ENCODE data around the gene TTLL11.

Gene TTLL11

GRCh38 chr9:121852651-121853616 is 240.2 kb downstream of the TTLL11 start:
- DNase-seq (ENCODE audit: low spot score), result no peak

- DNase-seq (ENCODE audit: low spot score), result no peak
Observed at GRCh38 chr9:121852241-121852640, 240.9 kb downstream of the TTLL11 start.

- DNase-seq (ENCODE audit: low spot score), result no peak
Observed at GRCh38 chr9:121851641-121852091, 241.4 kb downstream of the TTLL11 start.

- no peak for DNase-seq (ENCODE audit: low spot score)
Observed at GRCh38 chr9:121850366-121850765, 242.7 kb downstream of the TTLL11 start.

- DNase-seq (ENCODE audit: low spot score), result no peak
Observed at GRCh38 chr9:121849554-121849953, 243.6 kb downstream of the TTLL11 start.

GRCh38 chr9:121844562-121844961 is 248.5 kb downstream of the TTLL11 start:
- DNase-seq (ENCODE audit: low spot score), result no peak

- no peak for DNase-seq (ENCODE audit: low spot score)
Observed at GRCh38 chr9:121844098-121844497, 249.0 kb downstream of the TTLL11 start.

GRCh38 chr9:121842612-121842978 is 250.5 kb downstream of the TTLL11 start:
- DNase-seq (ENCODE audit: low spot score), result no peak

GRCh38 chr9:121841771-121842611 is 251.1 kb downstream of the TTLL11 start:
- no peak for DNase-seq (ENCODE audit: low spot score)

GRCh38 chr9:121840838-121841760 is 252.0 kb downstream of the TTLL11 start:
- DNase-seq (ENCODE audit: low spot score), result no peak

- no peak for DNase-seq (ENCODE audit: low spot score)
Observed at GRCh38 chr9:121839726-121840500, 253.2 kb downstream of the TTLL11 start.

GRCh38 chr9:121838746-121839669 is 254.1 kb downstream of the TTLL11 start:
- no peak for DNase-seq (ENCODE audit: low spot score)

GRCh38 chr9:121837113-121837961 is 255.8 kb downstream of the TTLL11 start:
- DNase-seq (ENCODE audit: low spot score), result no peak

GRCh38 chr9:121836366-121836885 is 256.7 kb downstream of the TTLL11 start:
- DNase-seq (ENCODE audit: low spot score), result no peak

GRCh38 chr9:121835587-121836365 is 257.3 kb downstream of the TTLL11 start:
- no peak for DNase-seq (ENCODE audit: low spot score)

- DNase-seq (ENCODE audit: low spot score), result no peak
Observed at GRCh38 chr9:121833061-121833460, 260.0 kb downstream of the TTLL11 start.

- no peak for DNase-seq (ENCODE audit: low spot score)
Observed at GRCh38 chr9:121831869-121832268, 261.2 kb downstream of the TTLL11 start.

Measured in hematopoietic multipotent progenitor cell treated with erythropoietin and hydrocortisone succinate and interleukin-3 and kit ligand, for 15 days (in vitro differentiated cells).